Measurements from ENCODE around the gene ATP8A2. TPM values are rescaled to one million over a fixed set of nuclear protein-coding genes. Genes with fewer than 3 reads are reported as not detected.

ATP8A2 gene
- total and polyA plus RNA-seq, 2 of the 4 experiments (the other 2 are of a cell fraction) = 0.02 to 0.18 TPM

GRCh38 chr13:26011996-26012821 is 640.4 kb downstream of the ATP8A2 start:
- no peaks in the 10 kb centered on the region for H3K27me3 ChIP-seq (ENCODE audit: control insufficient read depth, insufficient read depth, low read length)
- no peaks in the 10 kb centered on the region for H3K36me3 ChIP-seq (ENCODE audit: control insufficient read depth, insufficient read depth, low read length)
- ATAC-seq (ENCODE audit: low read depth) (no peak), DNase-seq (no peak)
- no peak overlapping the region for H3K27ac ChIP-seq (ENCODE audit: insufficient read depth, low read length)
- no peak overlapping the region for H3K4me2 ChIP-seq (ENCODE audit: low read depth, low read length)
- H3K79me1 ChIP-seq (ENCODE audit: low read depth in 1 of 2, low read length in 2 of 2) = no peaks in the 10 kb centered on the region
- no peak overlapping the region for H3K18ac ChIP-seq (ENCODE audit: low read depth, low read length)
- H3K14ac ChIP-seq (replicated peaks; ENCODE audit: low read depth, low read length) = no peak overlapping the region
- BruUV-seq (replicated peaks) = no TSS peak
- in situ Hi-C loops (cut with MboI; ENCODE audit: low sequenced_read_pairs) = no loop called here
- ChIA-PET CTCF (no interaction called here), POLR2A (ENCODE audit: unreplicated experiment) (no interaction called here)
- H2AK9ac ChIP-seq (replicated peaks; ENCODE audit: low read depth, low read length, poor library complexity) = no peak overlapping the region
- no peak overlapping the region for H2BK20ac ChIP-seq (ENCODE audit: low read depth, low read length)
- H3K4ac ChIP-seq (ENCODE audit: low read depth, low read length) = no peak overlapping the region
- H3K4me3 ChIP-seq (ENCODE audit: insufficient read depth, low read depth, low read length) = no peak overlapping the region
- no peak overlapping the region for H2BK120ac ChIP-seq (ENCODE audit: low read depth, low read length)
- H2AFZ ChIP-seq (replicated peaks; ENCODE audit: low read length, poor library complexity) = peak overlapping the region; percentile 67
- WGBS, 2 experiments (ENCODE audit: extremely low coverage in 2 of 2, insufficient read length in 1 of 2) = 61% methylated on average over 10 of the region's 53 CpGs; no CpG with 5 or more reads in 1 of the 2 experiments
- dilution Hi-C loops (cut with HindIII; ENCODE audit: low sequenced_read_pairs, unreplicated experiment) = no loop called here
- no peak overlapping the region for H4K8ac ChIP-seq (ENCODE audit: low read depth in 2 of 2, low read length in 2 of 2)
- no peak overlapping the region for H2BK15ac ChIP-seq (ENCODE audit: low read depth, low read length)
- no peaks in the 10 kb centered on the region for H4K20me1 ChIP-seq (ENCODE audit: insufficient read depth, low read length)
- H2AK5ac ChIP-seq (ENCODE audit: low read depth, low read length) = no peak overlapping the region
- no peak overlapping the region for H3K9ac ChIP-seq (ENCODE audit: low read depth, low read length)
- H3K9me3 ChIP-seq (ENCODE audit: control insufficient read depth, insufficient read depth, low read length) = no peaks in the 10 kb centered on the region
- no peak overlapping the region for H4K91ac ChIP-seq (ENCODE audit: insufficient read depth, low read depth, low read length)
- no peak overlapping the region for H3K23ac ChIP-seq (ENCODE audit: low read depth, low read length)
- TF ChIP-seq MAZ (IDR thresholded peaks at IDR 0.05; ENCODE audit: borderline replicate concordance, low read depth, low read length) (no peak), MAFK (IDR thresholded peaks at IDR 0.05; ENCODE audit: low read depth, low read length) (no peak), RAD21 (IDR thresholded peaks at IDR 0.05; ENCODE audit: low read length) (no peak), CTCF (conservative IDR thresholded peaks at IDR 0.05; ENCODE audit: low read depth, low read length) (no peak), CHD1 (IDR thresholded peaks at IDR 0.05; ENCODE audit: low read depth, low read length) (no peak), ELK1 (IDR thresholded peaks at IDR 0.05; ENCODE audit: borderline replicate concordance, low read depth, low read length) (no peak), MXI1 (IDR thresholded peaks at IDR 0.05; ENCODE audit: borderline replicate concordance, low read depth, low read length) (no peak)
- intact Hi-C loops (cut with micrococcal nuclease) = no loop called here
- no peaks in the 10 kb centered on the region for H3K4me1 ChIP-seq (ENCODE audit: control insufficient read depth, insufficient read depth, low read length)
- no peaks in the 10 kb centered on the region for H3K9me1 ChIP-seq (ENCODE audit: insufficient read depth, low read length)
- no peak overlapping the region for H4K5ac ChIP-seq (ENCODE audit: low read depth, low read length)
- H2BK5ac ChIP-seq (ENCODE audit: low read depth, low read length, poor library complexity, severe bottlenecking) = no peak overlapping the region
- H3K56ac ChIP-seq (ENCODE audit: extremely low read depth, insufficient read depth, low read length) = no peak overlapping the region
